NOMO-1 treated with DMSO at 0.1 percent for 48 hours (cell line): ENCODE results near the gene PELI2.
A peak's percentile ranks its signal among the peaks of the same experiment; 100 is the strongest.

Experiments
- DNase-seq: peaks from one replicate; lab custom pipeline; 2025; ENCODE audit not compliant: unreplicated experiment; lab: John Stamatoyannopoulos, UW

Gene PELI2

GRCh38 chr14:56170877-56171422 lies 52.7 kb downstream of the PELI2 start:
- no peak for DNase-seq

GRCh38 chr14:56172074-56172473 lies 53.9 kb downstream of the PELI2 start:
- DNase-seq, result no peak

GRCh38 chr14:56172571-56172971 lies 54.4 kb downstream of the PELI2 start:
- DNase-seq, result no peak

- DNase-seq, result no peak
Measured at GRCh38 chr14:56173365-56173922, 55.2 kb downstream of the PELI2 start.

- DNase-seq, result no peak
Measured at GRCh38 chr14:56175773-56176172, 57.6 kb downstream of the PELI2 start.

GRCh38 chr14:56176530-56176929 lies 58.3 kb downstream of the PELI2 start:
- DNase-seq, result no peak

- DNase-seq, result no peak
Measured at GRCh38 chr14:56177036-56177435, 58.8 kb downstream of the PELI2 start.

GRCh38 chr14:56180754-56181542 lies 62.7 kb downstream of the PELI2 start:
- no peak for DNase-seq

GRCh38 chr14:56181681-56182085 lies 63.5 kb downstream of the PELI2 start:
- no peak for DNase-seq

- no peak for DNase-seq
Measured at GRCh38 chr14:56182410-56182809, 64.2 kb downstream of the PELI2 start.

GRCh38 chr14:56183631-56184157 lies 65.5 kb downstream of the PELI2 start:
- no peak for DNase-seq

- no peak for DNase-seq
Measured at GRCh38 chr14:56185992-56186391, 67.8 kb downstream of the PELI2 start.

- DNase-seq, result no peak
Measured at GRCh38 chr14:56187736-56188135, 69.5 kb downstream of the PELI2 start.

GRCh38 chr14:56189307-56189706 lies 71.1 kb downstream of the PELI2 start:
- DNase-seq, result no peak

GRCh38 chr14:56193347-56193746 lies 75.1 kb downstream of the PELI2 start:
- DNase-seq, result no peak

GRCh38 chr14:56194042-56194441 lies 75.8 kb downstream of the PELI2 start:
- DNase-seq, result no peak

- DNase-seq, result no peak
Measured at GRCh38 chr14:56195223-56195622, 77.0 kb downstream of the PELI2 start.

- peak; percentile 69 for DNase-seq
Measured at GRCh38 chr14:56195704-56196103, 77.5 kb downstream of the PELI2 start.

GRCh38 chr14:56196274-56196673 lies 78.1 kb downstream of the PELI2 start:
- DNase-seq, result no peak

GRCh38 chr14:56197150-56197549 lies 78.9 kb downstream of the PELI2 start:
- DNase-seq, result no peak

- no peak for DNase-seq
Measured at GRCh38 chr14:56198438-56198837, 80.2 kb downstream of the PELI2 start.
